Gastrocnemius medialis (tissue), 4 donors: ENCODE results near the gene IRF3.

Experiments used
- CTCF ChIP-seq, 5 experiments: fragments of 450-650 bp in 3 of 5; fragments of 200-600 bp in 2 of 5; sonication (generic) in 2 of 5; IDR thresholded peaks in 4 of 5; conservative IDR thresholded peaks in 1 of 5; 1 replicate in 4 of 5; 2 replicates in 1 of 5; pipeline ENCODE4 v1.5.1; 2016 to 2019; ENCODE audit warnings: antibody characterized with exemption in 5 of 5, mild to moderate bottlenecking in 3 of 5, moderate library complexity in 3 of 5
- POLR2A ChIP-seq, 2 donors: fragments of 450-650 bp; IDR thresholded peaks; one replicate each; pipeline ENCODE4 v1.6.1; 2017; ENCODE audit warnings: antibody characterized with exemption in 2 of 2, mild to moderate bottlenecking in 2 of 2, moderate library complexity in 2 of 2

- TF ChIP-seq CTCF (IDR thresholded peaks at IDR 0.05 in 4 of 5, conservative IDR thresholded peaks at IDR 0.05 in 1 of 5) (no peak), POLR2A (IDR thresholded peaks at IDR 0.05) (no peak)
Observed at GRCh38 chr19:49663224-49663623, 2.4 kb downstream of the IRF3 start.
